Neural crest cell (in vitro differentiated cells): Measurements from ENCODE around the gene ZCCHC2. TPM values are rescaled to one million over a fixed set of nuclear protein-coding genes. Genes with fewer than 3 reads are reported as not detected.

Source experiments
- DNase-seq: peaks from one replicate; pipeline ENCODE4 v3.0.0; 2021; ENCODE audit warnings: low read depth, mixed read lengths, low spot score
- H3K27ac Mint-ChIP-seq: one replicate; pipeline ENCODE4 v1.8.0; 2021; ENCODE audit warnings: mild to moderate bottlenecking, mixed read lengths; ENCODE audit not compliant: unreplicated experiment
- H3K27me3 Mint-ChIP-seq: 2 replicates; pipeline ENCODE4 v1.8.0; 2021; ENCODE audit warnings: low read depth, mild to moderate bottlenecking, mixed read lengths
- H3K36me3 Mint-ChIP-seq: 2 replicates; pipeline ENCODE4 v1.8.0; 2021; ENCODE audit warnings: low read depth, mild to moderate bottlenecking, mixed read lengths
- H3K4me1 Mint-ChIP-seq: 2 replicates; pipeline ENCODE4 v1.8.0; 2021; ENCODE audit warnings: mixed read lengths
- H3K4me3 Mint-ChIP-seq: one replicate; pipeline ENCODE4 v1.8.0; 2021; ENCODE audit warnings: mild to moderate bottlenecking, mixed read lengths
- H3K9me3 Mint-ChIP-seq: 2 replicates; pipeline ENCODE4 v1.8.0; 2021; ENCODE audit warnings: mixed read lengths
- CTCF ChIP-seq: fragments of 200-600 bp; sonication (generic); conservative IDR thresholded peaks from 2 replicates; pipeline ENCODE4 v1.5.0; 2021; ENCODE audit warnings: antibody characterized with exemption, mild to moderate bottlenecking
- total RNA-seq: library from RNA; stranded (reverse); gene quantifications from 2 replicates; pipeline ENCODE4 v1.2.1, GENCODE V29; 2021

The ZCCHC2 gene
- total RNA-seq, 1 donor from 2014 or later, result 14.7 TPM

- peaks cover 16% of the 10 kb centered on the region for H3K27me3 Mint-ChIP-seq
Measured at GRCh38 chr18:62603979-62604378, 81.2 kb downstream of the ZCCHC2 start.

GRCh38 chr18:62605685-62606084, 82.9 kb downstream of the ZCCHC2 start:
- no peak overlapping the region for H3K27ac Mint-ChIP-seq
- no peaks in the 10 kb centered on the region for H3K9me3 Mint-ChIP-seq
- peaks cover 62% of the 10 kb centered on the region for H3K4me1 Mint-ChIP-seq
- H3K27me3 Mint-ChIP-seq, result peaks cover 3% of the 10 kb centered on the region
- TF ChIP-seq CTCF, result no peak
- DNase-seq, result no peak
- H3K4me3 Mint-ChIP-seq, result peak overlapping the region; percentile 20
- peaks cover 3% of the 10 kb centered on the region for H3K36me3 Mint-ChIP-seq

More at GRCh38 chr18:62603979-62604378, 81.2 kb downstream of the ZCCHC2 start:
- H3K4me3 Mint-ChIP-seq, result no peak overlapping the region
- H3K27ac Mint-ChIP-seq, result no peak overlapping the region
- H3K9me3 Mint-ChIP-seq, result no peaks in the 10 kb centered on the region
- H3K36me3 Mint-ChIP-seq, result peaks cover 3% of the 10 kb centered on the region
- peaks cover 49% of the 10 kb centered on the region for H3K4me1 Mint-ChIP-seq
- DNase-seq, result no peak
- TF ChIP-seq CTCF, result no peak

GRCh38 chr18:62606106-62606505, 83.3 kb downstream of the ZCCHC2 start:
- Mint-ChIP-seq H3K36me3 (peaks cover 3% of the 10 kb centered on the region), H3K4me1 (peaks cover 66% of the 10 kb centered on the region), H3K27me3 (peaks cover 2% of the 10 kb centered on the region), H3K4me3 (peak overlapping the region; percentile 20), H3K9me3 (no peaks in the 10 kb centered on the region), H3K27ac (no peak overlapping the region)
- no peak for DNase-seq
- no peak for TF ChIP-seq CTCF

- Mint-ChIP-seq H3K36me3 (peaks cover 3% of the 10 kb centered on the region), H3K27ac (no peak overlapping the region)
Measured at GRCh38 chr18:62607302-62607701, 84.5 kb downstream of the ZCCHC2 start.

GRCh38 chr18:62607708-62608428, 85.0 kb downstream of the ZCCHC2 start:
- H3K4me1 Mint-ChIP-seq, result peaks cover 61% of the 10 kb centered on the region
- H3K36me3 Mint-ChIP-seq, result peaks cover 2% of the 10 kb centered on the region
- no peaks in the 10 kb centered on the region for H3K9me3 Mint-ChIP-seq
- H3K27ac Mint-ChIP-seq, result no peak overlapping the region
- no peak for DNase-seq
- H3K27me3 Mint-ChIP-seq, result peaks cover under 1% of the 10 kb centered on the region
- no peak overlapping the region for H3K4me3 Mint-ChIP-seq
- no peak for TF ChIP-seq CTCF

More at GRCh38 chr18:62607302-62607701, 84.5 kb downstream of the ZCCHC2 start:
- peaks cover 63% of the 10 kb centered on the region for H3K4me1 Mint-ChIP-seq
- no peaks in the 10 kb centered on the region for H3K9me3 Mint-ChIP-seq
- H3K27me3 Mint-ChIP-seq, result peaks cover 2% of the 10 kb centered on the region
- DNase-seq, result no peak
- no peak for TF ChIP-seq CTCF
- H3K4me3 Mint-ChIP-seq, result no peak overlapping the region
